C4-2B (cell line): ENCODE measurements around the gene ANTXR2.

Source experiments
- H3K27ac ChIP-seq: fragments of 450-650 bp; 2 replicates; pipeline ENCODE4 v1.5.1; 2017
- CTCF ChIP-seq: fragments of 450-650 bp; conservative IDR thresholded peaks from 2 replicates; pipeline ENCODE4 v1.5.1; 2017; ENCODE audit warnings: mild to moderate bottlenecking
- ZFX ChIP-seq: fragments of 450-650 bp; IDR thresholded peaks from 2 replicates; pipeline ENCODE4 v1.6.1; 2017

The ANTXR2 gene

GRCh38 chr4:80079255-80079923 lies 6.4 kb upstream of the ANTXR2 start:
- TF ChIP-seq ZFX (no peak), CTCF (no peak)
- H3K27ac ChIP-seq = no peak overlapping the region

GRCh38 chr4:80078346-80079092 lies 5.5 kb upstream of the ANTXR2 start:
- no peak overlapping the region for H3K27ac ChIP-seq
- no peak for TF ChIP-seq CTCF
- no peak for TF ChIP-seq ZFX

- no peak overlapping the region for H3K27ac ChIP-seq
- TF ChIP-seq ZFX (no peak), CTCF (no peak)
Observed at GRCh38 chr4:80077639-80078038, 4.6 kb upstream of the ANTXR2 start.

- no peak for TF ChIP-seq ZFX
- no peak for TF ChIP-seq CTCF
- H3K27ac ChIP-seq = no peak overlapping the region
Observed at GRCh38 chr4:80076681-80077080, 3.7 kb upstream of the ANTXR2 start.

- TF ChIP-seq CTCF (no peak), ZFX (no peak)
- H3K27ac ChIP-seq = no peak overlapping the region
Observed at GRCh38 chr4:80075995-80076675, 3.1 kb upstream of the ANTXR2 start.

GRCh38 chr4:80074651-80075050 lies 1.6 kb upstream of the ANTXR2 start:
- no peak overlapping the region for H3K27ac ChIP-seq
- TF ChIP-seq CTCF = no peak
- no peak for TF ChIP-seq ZFX

GRCh38 chr4:80074069-80074468 lies 1.0 kb upstream of the ANTXR2 start:
- no peak for TF ChIP-seq ZFX
- TF ChIP-seq CTCF = no peak
- H3K27ac ChIP-seq = no peak overlapping the region
